ENCODE data around the gene SPATA45. TPM values are rescaled to one million over a fixed set of nuclear protein-coding genes. Genes with fewer than 3 reads are reported as not detected.

SPATA45 gene
- total RNA-seq, 4 donors from 2014 or later, result not detected

DNA sequence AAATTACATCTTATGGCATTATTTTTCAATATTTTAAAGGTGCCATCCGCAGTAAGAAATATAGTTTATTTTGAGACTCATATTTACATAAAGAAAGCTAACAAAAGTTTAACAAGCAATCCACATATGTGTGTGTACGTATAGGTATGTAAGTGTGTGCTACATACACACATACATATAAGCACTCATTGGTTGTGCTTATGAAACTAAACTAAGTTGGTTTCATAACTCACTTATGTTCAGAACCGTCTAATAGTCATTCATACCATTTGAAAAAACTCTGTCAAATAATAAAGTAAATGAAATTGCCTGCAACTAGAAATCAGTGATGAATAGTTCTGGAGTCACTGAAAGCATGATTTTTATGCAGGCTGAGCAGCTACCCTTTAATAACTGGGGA, 41.7 kb downstream of the SPATA45 start:
- no peak overlapping the region for H3K27ac ChIP-seq
- H3K4me1 ChIP-seq, result no peaks in the 10 kb centered on the region
- no peak for DNase-seq (ENCODE audit: low spot score in 2 of 2)
- H3K4me3 ChIP-seq, result no peak overlapping the region
- no peaks in the 10 kb centered on the region for H3K27me3 ChIP-seq
- WGBS, 2 donors, result 81 to 87% methylated on average over 3 of the region's 3 CpGs
- H3K36me3 ChIP-seq, result peaks cover 0 to 85% (median 0%) of the 10 kb centered on the region in 3 donors
- no peaks in the 10 kb centered on the region for H3K9me3 ChIP-seq
- no peak for TF ChIP-seq EP300 (IDR thresholded peaks at IDR 0.05)
- TF ChIP-seq, protein P1, sequence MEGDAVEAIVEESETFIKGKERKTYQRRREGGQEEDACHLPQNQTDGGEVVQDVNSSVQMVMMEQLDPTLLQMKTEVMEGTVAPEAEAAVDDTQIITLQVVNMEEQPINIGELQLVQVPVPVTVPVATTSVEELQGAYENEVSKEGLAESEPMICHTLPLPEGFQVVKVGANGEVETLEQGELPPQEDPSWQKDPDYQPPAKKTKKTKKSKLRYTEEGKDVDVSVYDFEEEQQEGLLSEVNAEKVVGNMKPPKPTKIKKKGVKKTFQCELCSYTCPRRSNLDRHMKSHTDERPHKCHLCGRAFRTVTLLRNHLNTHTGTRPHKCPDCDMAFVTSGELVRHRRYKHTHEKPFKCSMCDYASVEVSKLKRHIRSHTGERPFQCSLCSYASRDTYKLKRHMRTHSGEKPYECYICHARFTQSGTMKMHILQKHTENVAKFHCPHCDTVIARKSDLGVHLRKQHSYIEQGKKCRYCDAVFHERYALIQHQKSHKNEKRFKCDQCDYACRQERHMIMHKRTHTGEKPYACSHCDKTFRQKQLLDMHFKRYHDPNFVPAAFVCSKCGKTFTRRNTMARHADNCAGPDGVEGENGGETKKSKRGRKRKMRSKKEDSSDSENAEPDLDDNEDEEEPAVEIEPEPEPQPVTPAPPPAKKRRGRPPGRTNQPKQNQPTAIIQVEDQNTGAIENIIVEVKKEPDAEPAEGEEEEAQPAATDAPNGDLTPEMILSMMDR (IDR thresholded peaks at IDR 0.05), result no peak

DNA sequence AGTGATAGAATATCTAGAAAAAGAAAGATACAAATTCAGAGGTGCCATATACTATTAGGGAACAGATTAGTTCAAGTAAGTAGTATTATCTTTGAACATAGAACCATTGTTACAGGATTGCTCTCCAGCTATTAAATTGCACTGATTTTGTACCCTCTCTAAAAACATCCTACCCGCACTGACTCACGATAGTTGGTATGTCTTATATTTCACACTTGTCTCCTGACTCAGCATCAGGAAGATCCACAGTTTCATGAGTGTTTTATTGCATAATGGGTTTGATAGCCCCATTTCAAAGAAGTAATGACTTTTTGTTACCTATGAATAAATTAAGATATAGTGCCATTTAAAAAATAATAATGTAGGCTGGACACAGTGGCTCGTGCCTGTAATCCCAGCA, 49.8 kb downstream of the SPATA45 start:
- WGBS, 2 donors, result 90 to 93% methylated on average over 3 of the region's 3 CpGs
- no peak for TF ChIP-seq EP300 (IDR thresholded peaks at IDR 0.05)
- Histone ChIP-seq H3K27ac (no peak overlapping the region), H3K9me3 (no peaks in the 10 kb centered on the region), H3K4me1 (peaks cover 0 to 23% (median 2%) of the 10 kb centered on the region in 4 donors), H3K36me3 (peaks cover 0 to 73% (median 0%) of the 10 kb centered on the region in 3 donors), H3K4me3 (no peak overlapping the region), H3K27me3 (no peaks in the 10 kb centered on the region)
- no peak for DNase-seq (ENCODE audit: low spot score in 2 of 2)

DNA sequence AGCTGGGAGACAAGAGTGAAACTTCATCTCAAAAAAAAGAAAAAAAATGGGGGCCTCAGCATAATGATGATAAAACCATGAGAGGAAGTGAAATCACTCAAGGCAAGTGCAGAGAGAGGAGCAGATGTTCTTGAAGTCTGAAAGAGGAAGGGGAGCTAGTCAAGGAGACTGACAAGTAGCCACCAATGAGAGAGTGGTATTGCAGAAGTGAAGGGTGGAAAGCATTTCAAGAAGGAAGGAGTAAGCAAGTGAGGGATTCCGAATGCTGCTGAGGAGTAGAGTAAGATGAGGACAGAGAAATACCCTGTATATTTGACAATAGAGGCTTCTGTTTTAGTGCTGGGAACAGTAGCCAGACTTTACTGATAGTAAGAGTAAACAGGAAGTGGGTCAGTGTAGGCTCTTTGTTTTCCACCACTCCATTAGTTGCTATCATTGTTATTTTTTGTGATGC, 52.9 kb downstream of the SPATA45 start:
- Histone ChIP-seq H3K4me3 (no peak overlapping the region), H3K27me3 (no peaks in the 10 kb centered on the region), H3K4me1 (peaks cover 0 to 41% (median 14%) of the 10 kb centered on the region in 4 donors), H3K36me3 (peaks cover 0 to 44% (median 0%) of the 10 kb centered on the region in 3 donors), H3K27ac (peak overlapping the region in 2 of 4 donors; percentile 45 to 48), H3K9me3 (no peaks in the 10 kb centered on the region)
- DNase-seq (ENCODE audit: low spot score in 2 of 2), result no peak
- peak in 1 of 2 donors; percentile 45 for TF ChIP-seq EP300 (IDR thresholded peaks at IDR 0.05)
- TF ChIP-seq, protein P1 (IDR thresholded peaks at IDR 0.05), result no peak
- WGBS, 2 donors, result 37 to 52% methylated on average over 1 of the region's 1 CpG

DNA sequence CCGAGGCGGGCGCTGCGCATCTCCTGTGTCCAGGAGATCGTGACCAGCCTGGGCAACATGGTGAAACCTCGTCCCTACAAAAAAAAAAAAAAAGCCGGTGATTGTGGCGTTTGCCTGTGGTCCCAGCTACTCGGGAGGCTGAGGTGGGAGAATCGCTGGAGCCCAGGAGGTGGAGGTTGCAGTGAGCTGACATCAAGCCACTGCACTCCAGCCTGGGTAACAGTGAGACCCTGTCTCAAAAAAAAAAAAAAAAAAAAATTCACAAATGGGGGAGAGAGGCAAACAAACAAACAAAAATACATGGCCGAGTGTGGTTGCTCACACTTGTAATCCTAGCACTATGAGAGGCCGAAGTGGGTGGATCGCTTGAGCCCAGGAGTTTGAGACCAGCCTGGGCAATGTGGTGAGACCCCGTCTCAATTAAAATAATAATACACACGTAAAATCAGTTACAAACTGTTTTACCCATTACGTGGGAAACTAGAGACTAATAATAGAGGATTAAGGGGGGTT, 55.0 kb downstream of the SPATA45 start:
- 15 to 20% methylated on average over 16 of the region's 16 CpGs for WGBS, 2 donors

DNA sequence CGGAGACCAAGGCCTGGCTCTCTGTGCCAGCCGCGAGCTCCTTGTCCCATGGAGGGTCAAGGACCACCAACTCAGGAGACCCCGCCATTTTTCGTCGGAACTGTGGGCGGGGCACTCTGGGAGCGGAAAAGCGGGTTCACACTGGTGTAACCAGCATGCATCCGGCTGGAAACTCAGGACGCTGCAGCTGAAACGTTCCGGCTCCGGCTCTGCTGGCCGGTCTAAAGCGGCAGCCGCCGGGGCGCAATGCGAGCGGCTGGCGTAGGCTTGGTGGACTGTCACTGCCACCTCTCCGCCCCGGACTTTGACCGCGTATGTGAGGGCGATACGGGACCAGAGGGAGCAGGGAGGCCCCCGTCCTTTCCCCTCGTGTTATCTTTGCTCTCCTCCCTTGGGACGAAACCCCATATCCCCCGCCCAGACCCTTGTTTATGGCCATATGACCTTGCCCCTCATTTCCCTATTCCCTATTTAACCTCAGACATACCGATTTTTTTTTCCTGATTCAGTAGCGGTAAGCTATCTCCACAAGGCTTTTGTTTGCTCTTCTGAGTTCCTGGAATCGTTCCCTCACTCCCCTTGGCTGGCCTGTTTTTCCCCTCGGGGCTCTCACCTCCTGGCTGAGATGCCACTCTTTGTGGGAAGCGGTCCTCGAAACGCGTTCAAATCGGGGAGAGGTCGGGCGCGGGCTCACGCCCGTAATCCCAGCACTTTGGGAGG, 55.6 kb downstream of the SPATA45 start, which contains the start of the genes NSL1 and TATDN3:
NSL1 (minus strand) TSS at position 102 of the 720 bp plus-strand sequence; CDS start at position 88, 14 bp downstream.
TATDN3 (plus strand) TSS at position 219 of the 720 bp plus-strand sequence; CDS start at position 247, 28 bp downstream.
- H3K9me3 ChIP-seq, result no peaks in the 10 kb centered on the region
- H3K27ac ChIP-seq, result peak within 1 kb of the TSS; percentile 94 to 98 (median 98)
- peaks cover 0 to 60% (median 14%) of the 10 kb centered on the region in 4 donors for H3K4me1 ChIP-seq
- H3K4me3 ChIP-seq, result peak within 1 kb of the TSS; percentile 61 to 92 (median 84)
- 0 to 1% methylated on average over 22 to 46 of the region's 46 CpGs for WGBS, 2 donors
- peaks cover 0 to 17% (median under 1%) of the 10 kb centered on the region in 3 donors for H3K36me3 ChIP-seq
- TF ChIP-seq EP300 (IDR thresholded peaks at IDR 0.05) (peak; percentile 85 to 98), POLR2A (IDR thresholded peaks at IDR 0.05) (peak; percentile 58 to 76)
- TF ChIP-seq, protein P1 (IDR thresholded peaks at IDR 0.05), result peak in 1 of 5 experiments; percentile 27
- no peaks in the 10 kb centered on the region for H3K27me3 ChIP-seq
- peak; percentile 73 to 84 for DNase-seq (ENCODE audit: low spot score in 2 of 2)

More for the DNA sequence above, 55.0 kb downstream of the SPATA45 start:
- Histone ChIP-seq H3K9me3 (no peaks in the 10 kb centered on the region), H3K27ac (peak overlapping the region; percentile 94 to 98 (median 98)), H3K36me3 (peaks cover 0 to 23% (median 0%) of the 10 kb centered on the region in 3 donors), H3K4me1 (peaks cover 0 to 60% (median 14%) of the 10 kb centered on the region in 4 donors), H3K4me3 (peak overlapping the region; percentile 61 to 92 (median 84)), H3K27me3 (no peaks in the 10 kb centered on the region)
- TF ChIP-seq EP300 (IDR thresholded peaks at IDR 0.05), result no peak
- TF ChIP-seq, protein P1 (IDR thresholded peaks at IDR 0.05), result no peak
- no peak for TF ChIP-seq POLR2A (IDR thresholded peaks at IDR 0.05)
- no peak for DNase-seq (ENCODE audit: low spot score in 2 of 2)
